IMR-90 (cell line): ENCODE data around the gene RGS14. TPM values are rescaled to one million over a fixed set of nuclear protein-coding genes. Genes with fewer than 3 reads are reported as not detected.

Source experiments
- CHD1 ChIP-seq: IDR thresholded peaks from 2 replicates; pipeline ENCODE4 v1.6.1; 2012; ENCODE audit warnings: low read depth, low read length, improper control_type of control experiment
- CTCF ChIP-seq: conservative IDR thresholded peaks from 2 replicates; pipeline ENCODE4 v1.5.1; 2012; ENCODE audit warnings: mild to moderate bottlenecking, low read depth, low read length, improper control_type of control experiment
- polyA plus RNA-seq, 3 experiments: library from polyadenylated mRNA; depleted of rRNA; stranded (reverse); fragments of >200 nt; gene quantifications; 2 replicates each; pipeline ENCODE4 v1.2.3, GENCODE V29; 2012; ENCODE audit warnings: low replicate concordance in 1 of 3
- total RNA-seq: library from RNA; depleted of rRNA; stranded (reverse); fragments of >200 nt; gene quantifications from 2 replicates; pipeline ENCODE4 v1.2.3, GENCODE V29; 2012

Gene RGS14
- total and polyA plus RNA-seq, 2 of the 4 experiments (the other 2 are of a cell fraction), result 1.1 to 6.5 TPM

GRCh38 chr5:177311723-177312648 lies 45.7 kb upstream of the RGS14 start, which contains the start of gene MXD3 (continued):
- TF ChIP-seq CTCF, result no peak
- no peak for TF ChIP-seq CHD1
